ENCODE data around the gene NRXN2. TPM values are rescaled to one million over a fixed set of nuclear protein-coding genes. Genes with fewer than 3 reads are reported as not detected.
A peak's percentile ranks its signal among the peaks of the same experiment; 100 is the strongest.

The NRXN2 gene
- polyA plus RNA-seq, 3 donors = 0.07 TPM; not detected in 2

DNA sequence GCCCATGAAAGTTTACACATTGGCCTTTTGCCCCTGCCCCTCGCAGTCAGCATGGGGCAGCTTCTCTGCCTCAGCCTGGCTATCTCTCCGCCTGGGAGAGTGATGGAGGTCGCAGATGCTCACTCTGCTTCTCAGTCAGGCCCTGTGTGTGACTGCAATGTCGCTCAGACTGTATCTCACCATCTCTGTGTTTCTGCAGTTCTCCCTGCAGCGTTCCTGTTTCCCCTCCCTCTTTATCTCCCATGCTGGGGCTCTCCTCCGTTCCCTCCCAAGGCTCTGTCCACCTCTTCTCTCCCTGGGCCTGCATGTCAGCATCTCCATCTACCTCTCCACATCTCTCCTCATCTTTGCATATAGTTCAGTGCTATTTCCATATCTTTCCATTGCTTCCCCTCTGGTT is 93.9 kb downstream of the NRXN2 start:
- WGBS (ENCODE audit: insufficient coverage) = 94% methylated on average over 6 of the region's 6 CpGs
- no peak overlapping the region for H3K4me3 ChIP-seq (replicated peaks in 1 of 3; ENCODE audit: low read depth in 2 of 3, low read length in 3 of 3)
- intact Hi-C loops (cut with micrococcal nuclease) = no loop called here
- Mint-ChIP-seq H3K4me3 (peak overlapping the region in 1 of 2 donors; percentile 27), H3K4me1 (peaks cover 40% of the 10 kb centered on the region), H3K27ac (no peak overlapping the region), H3K9me3 (peaks cover 0 to 3% (median 0%) of the 10 kb centered on the region in 7 donors), H3K36me3 (no peaks in the 10 kb centered on the region), H3K27me3 (ENCODE audit: low read depth in 3 of 3) (peaks cover 1 to 8% (median 3%) of the 10 kb centered on the region in 3 donors)
- H3K36me3 ChIP-seq (replicated peaks in 1 of 2; ENCODE audit: control insufficient read depth in 1 of 2, insufficient read depth in 2 of 2, low read length in 2 of 2) = no peaks in the 10 kb centered on the region
- no peak overlapping the region for H3K9ac ChIP-seq (ENCODE audit: insufficient read depth, low read length, poor library complexity, severe bottlenecking)
- H3K4me2 ChIP-seq (replicated peaks; ENCODE audit: extremely low read depth, low read length, poor library complexity, severe bottlenecking) = no peak overlapping the region
- H2AFZ ChIP-seq (ENCODE audit: insufficient read depth, low read depth, low read length, poor library complexity, severe bottlenecking) = no peak overlapping the region
- H4K20me1 ChIP-seq (ENCODE audit: insufficient read depth, low read length) = no peaks in the 10 kb centered on the region
- no peak overlapping the region for H3K27ac ChIP-seq (ENCODE audit: low read depth in 1 of 2, low read length in 2 of 2)
- H3K4me1 ChIP-seq (ENCODE audit: control insufficient read depth in 1 of 2, insufficient read depth in 2 of 2, low read length in 2 of 2) = peaks cover 33 to 34% of the 10 kb centered on the region in 2 donors
- TF ChIP-seq, protein P1, sequence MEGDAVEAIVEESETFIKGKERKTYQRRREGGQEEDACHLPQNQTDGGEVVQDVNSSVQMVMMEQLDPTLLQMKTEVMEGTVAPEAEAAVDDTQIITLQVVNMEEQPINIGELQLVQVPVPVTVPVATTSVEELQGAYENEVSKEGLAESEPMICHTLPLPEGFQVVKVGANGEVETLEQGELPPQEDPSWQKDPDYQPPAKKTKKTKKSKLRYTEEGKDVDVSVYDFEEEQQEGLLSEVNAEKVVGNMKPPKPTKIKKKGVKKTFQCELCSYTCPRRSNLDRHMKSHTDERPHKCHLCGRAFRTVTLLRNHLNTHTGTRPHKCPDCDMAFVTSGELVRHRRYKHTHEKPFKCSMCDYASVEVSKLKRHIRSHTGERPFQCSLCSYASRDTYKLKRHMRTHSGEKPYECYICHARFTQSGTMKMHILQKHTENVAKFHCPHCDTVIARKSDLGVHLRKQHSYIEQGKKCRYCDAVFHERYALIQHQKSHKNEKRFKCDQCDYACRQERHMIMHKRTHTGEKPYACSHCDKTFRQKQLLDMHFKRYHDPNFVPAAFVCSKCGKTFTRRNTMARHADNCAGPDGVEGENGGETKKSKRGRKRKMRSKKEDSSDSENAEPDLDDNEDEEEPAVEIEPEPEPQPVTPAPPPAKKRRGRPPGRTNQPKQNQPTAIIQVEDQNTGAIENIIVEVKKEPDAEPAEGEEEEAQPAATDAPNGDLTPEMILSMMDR (IDR thresholded peaks at IDR 0.05) = no peak
- no peaks in the 10 kb centered on the region for H3K9me3 ChIP-seq (replicated peaks in 1 of 2; ENCODE audit: control insufficient read depth in 1 of 2, insufficient read depth in 1 of 2, low read length in 2 of 2)
- no peak for DNase-seq
- H3K27me3 ChIP-seq (ENCODE audit: control insufficient read depth in 2 of 2, insufficient read depth in 2 of 2, low read length in 2 of 2) = no peaks in the 10 kb centered on the region
- no peaks in the 10 kb centered on the region for H3K79me2 ChIP-seq (ENCODE audit: insufficient read depth, low read length)

DNA sequence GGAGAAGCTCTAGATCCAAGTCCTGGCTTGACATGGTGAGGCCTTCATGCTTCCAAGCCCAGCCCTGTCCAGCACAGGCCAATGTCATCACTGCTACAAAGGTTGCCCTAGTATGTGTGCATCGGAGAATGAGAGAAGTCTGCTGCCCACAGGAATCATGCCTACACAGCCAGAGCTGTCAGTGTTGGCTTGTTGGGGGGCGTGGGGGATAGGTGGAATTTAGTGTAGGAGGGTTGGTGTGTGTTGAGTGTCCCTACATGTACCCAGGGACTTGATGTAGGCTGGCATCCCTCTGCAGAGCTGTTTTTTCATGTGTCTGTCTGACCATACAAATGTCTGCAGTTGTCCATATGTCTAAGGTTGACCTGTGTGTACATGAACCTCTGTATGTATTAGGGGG is 94.4 kb downstream of the NRXN2 start:
- Mint-ChIP-seq H3K9me3 (peaks cover 0 to 3% (median 0%) of the 10 kb centered on the region in 7 donors), H3K27me3 (ENCODE audit: low read depth in 3 of 3) (peaks cover 1 to 7% (median 3%) of the 10 kb centered on the region in 3 donors), H3K36me3 (no peaks in the 10 kb centered on the region), H3K4me3 (no peak overlapping the region), H3K27ac (no peak overlapping the region), H3K4me1 (peaks cover 40% of the 10 kb centered on the region)
- Histone ChIP-seq H3K4me3 (replicated peaks in 1 of 3; ENCODE audit: low read depth in 2 of 3, low read length in 3 of 3) (no peak overlapping the region), H2AFZ (ENCODE audit: insufficient read depth, low read depth, low read length, poor library complexity, severe bottlenecking) (no peak overlapping the region), H3K79me2 (ENCODE audit: insufficient read depth, low read length) (no peaks in the 10 kb centered on the region), H3K4me2 (replicated peaks; ENCODE audit: extremely low read depth, low read length, poor library complexity, severe bottlenecking) (no peak overlapping the region), H3K9ac (ENCODE audit: insufficient read depth, low read length, poor library complexity, severe bottlenecking) (no peak overlapping the region), H3K27me3 (ENCODE audit: control insufficient read depth in 2 of 2, insufficient read depth in 2 of 2, low read length in 2 of 2) (no peaks in the 10 kb centered on the region), H3K4me1 (ENCODE audit: control insufficient read depth in 1 of 2, insufficient read depth in 2 of 2, low read length in 2 of 2) (peaks cover 33 to 34% of the 10 kb centered on the region in 2 donors), H3K9me3 (replicated peaks in 1 of 2; ENCODE audit: control insufficient read depth in 1 of 2, insufficient read depth in 1 of 2, low read length in 2 of 2) (no peaks in the 10 kb centered on the region), H3K27ac (ENCODE audit: low read depth in 1 of 2, low read length in 2 of 2) (no peak overlapping the region), H3K36me3 (replicated peaks in 1 of 2; ENCODE audit: control insufficient read depth in 1 of 2, insufficient read depth in 2 of 2, low read length in 2 of 2) (no peaks in the 10 kb centered on the region), H4K20me1 (ENCODE audit: insufficient read depth, low read length) (no peaks in the 10 kb centered on the region)
- no peak for DNase-seq
- TF ChIP-seq, protein P1 (IDR thresholded peaks at IDR 0.05) = no peak
- intact Hi-C loops (cut with micrococcal nuclease) = no loop called here
- 89% methylated on average over 2 of the region's 2 CpGs for WGBS (ENCODE audit: insufficient coverage)
